ENCODE measurements around the gene ZNF783. TPM values are rescaled to one million over a fixed set of nuclear protein-coding genes. Genes with fewer than 3 reads are reported as not detected.
"Not testable (repeated sequence)": the region's sequence is repeated elsewhere in the genome, so short reads cannot be mapped to it uniquely, and the experiment has no call there.

Gene ZNF783
- total and polyA plus RNA-seq, 9 of the 15 experiments (the other 6 are each of a cell fraction or from before 2014, with no cell fraction given), result 0.66 to 11.2 (median 5.4) TPM

DNA sequence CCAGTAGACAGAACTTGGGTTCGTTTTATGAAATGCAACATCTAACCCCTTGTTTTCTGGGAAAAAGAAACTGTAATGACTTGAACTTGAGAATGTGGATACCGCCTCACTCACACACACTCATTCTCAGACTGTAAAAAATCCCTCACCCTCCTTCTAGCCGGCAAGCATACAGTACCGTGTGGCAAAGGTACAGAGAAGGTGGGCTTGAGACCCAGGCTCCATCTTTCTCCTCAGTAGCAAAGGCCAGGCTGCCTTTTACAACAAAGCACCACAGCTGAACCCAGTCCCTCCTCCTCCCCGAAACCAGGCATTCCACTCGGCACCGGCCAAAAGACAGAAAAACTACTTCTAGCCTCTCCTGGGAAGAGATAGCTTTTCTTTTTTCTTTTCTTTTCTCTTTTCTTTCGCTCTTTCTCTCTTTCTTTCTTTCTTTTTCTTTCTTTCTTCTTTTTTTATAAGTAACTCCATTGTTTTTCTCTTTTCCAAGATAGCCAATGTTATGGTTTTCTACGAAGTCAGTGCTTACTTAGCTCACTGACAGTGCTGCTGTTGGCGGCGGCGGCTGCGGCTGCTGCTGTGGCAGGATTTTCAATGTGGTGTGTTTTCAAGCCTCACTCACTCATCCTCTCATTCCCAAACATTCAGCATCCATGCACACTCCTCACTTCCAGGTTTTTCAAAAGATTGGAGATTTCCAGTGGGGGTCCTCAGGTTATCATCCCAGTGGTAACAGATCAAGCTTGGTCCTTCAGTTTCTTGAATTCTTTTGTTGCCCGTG is 59.3 kb downstream of the ZNF783 start:
- H3K4me2 ChIP-seq (ENCODE audit: insufficient read depth, low read length), result peak overlapping the region; percentile 86
- FAIRE-seq, result not testable (repeated sequence)
- TF ChIP-seq GTF2A2 (tag; IDR thresholded peaks at IDR 0.05) (peak; percentile 28; the same call in 1 of the 2 replicates), MIER1 (IDR thresholded peaks at IDR 0.05; ENCODE audit: low read depth) (peak; percentile 54; the same call in 1 of the 2 replicates), CXXC5 (CRISPR knock-in tag; IDR thresholded peaks at IDR 0.05) (peak; percentile 9; the same call in 1 of the 2 replicates)
- TF ChIP-seq, protein P1, sequence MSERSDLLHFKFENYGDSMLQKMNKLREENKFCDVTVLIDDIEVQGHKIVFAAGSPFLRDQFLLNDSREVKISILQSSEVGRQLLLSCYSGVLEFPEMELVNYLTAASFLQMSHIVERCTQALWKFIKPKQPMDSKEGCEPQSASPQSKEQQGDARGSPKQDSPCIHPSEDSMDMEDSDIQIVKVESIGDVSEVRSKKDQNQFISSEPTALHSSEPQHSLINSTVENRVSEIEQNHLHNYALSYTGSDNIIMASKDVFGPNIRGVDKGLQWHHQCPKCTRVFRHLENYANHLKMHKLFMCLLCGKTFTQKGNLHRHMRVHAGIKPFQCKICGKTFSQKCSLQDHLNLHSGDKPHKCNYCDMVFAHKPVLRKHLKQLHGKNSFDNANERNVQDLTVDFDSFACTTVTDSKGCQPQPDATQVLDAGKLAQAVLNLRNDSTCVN (CRISPR knock-in tag; IDR thresholded peaks at IDR 0.05), result 0 out of 2 replicates have a peak, but pooled peaks have one; percentile 39
- TF ChIP-seq, protein P2, sequence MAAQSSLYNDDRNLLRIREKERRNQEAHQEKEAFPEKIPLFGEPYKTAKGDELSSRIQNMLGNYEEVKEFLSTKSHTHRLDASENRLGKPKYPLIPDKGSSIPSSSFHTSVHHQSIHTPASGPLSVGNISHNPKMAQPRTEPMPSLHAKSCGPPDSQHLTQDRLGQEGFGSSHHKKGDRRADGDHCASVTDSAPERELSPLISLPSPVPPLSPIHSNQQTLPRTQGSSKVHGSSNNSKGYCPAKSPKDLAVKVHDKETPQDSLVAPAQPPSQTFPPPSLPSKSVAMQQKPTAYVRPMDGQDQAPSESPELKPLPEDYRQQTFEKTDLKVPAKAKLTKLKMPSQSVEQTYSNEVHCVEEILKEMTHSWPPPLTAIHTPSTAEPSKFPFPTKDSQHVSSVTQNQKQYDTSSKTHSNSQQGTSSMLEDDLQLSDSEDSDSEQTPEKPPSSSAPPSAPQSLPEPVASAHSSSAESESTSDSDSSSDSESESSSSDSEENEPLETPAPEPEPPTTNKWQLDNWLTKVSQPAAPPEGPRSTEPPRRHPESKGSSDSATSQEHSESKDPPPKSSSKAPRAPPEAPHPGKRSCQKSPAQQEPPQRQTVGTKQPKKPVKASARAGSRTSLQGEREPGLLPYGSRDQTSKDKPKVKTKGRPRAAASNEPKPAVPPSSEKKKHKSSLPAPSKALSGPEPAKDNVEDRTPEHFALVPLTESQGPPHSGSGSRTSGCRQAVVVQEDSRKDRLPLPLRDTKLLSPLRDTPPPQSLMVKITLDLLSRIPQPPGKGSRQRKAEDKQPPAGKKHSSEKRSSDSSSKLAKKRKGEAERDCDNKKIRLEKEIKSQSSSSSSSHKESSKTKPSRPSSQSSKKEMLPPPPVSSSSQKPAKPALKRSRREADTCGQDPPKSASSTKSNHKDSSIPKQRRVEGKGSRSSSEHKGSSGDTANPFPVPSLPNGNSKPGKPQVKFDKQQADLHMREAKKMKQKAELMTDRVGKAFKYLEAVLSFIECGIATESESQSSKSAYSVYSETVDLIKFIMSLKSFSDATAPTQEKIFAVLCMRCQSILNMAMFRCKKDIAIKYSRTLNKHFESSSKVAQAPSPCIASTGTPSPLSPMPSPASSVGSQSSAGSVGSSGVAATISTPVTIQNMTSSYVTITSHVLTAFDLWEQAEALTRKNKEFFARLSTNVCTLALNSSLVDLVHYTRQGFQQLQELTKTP (IDR thresholded peaks at IDR 0.05; ENCODE audit: low read depth in 1 of 2, partially characterized antibody in 2 of 2), result peak in 1 of 2 experiments; percentile 28
- TF ChIP-seq, protein P3, sequence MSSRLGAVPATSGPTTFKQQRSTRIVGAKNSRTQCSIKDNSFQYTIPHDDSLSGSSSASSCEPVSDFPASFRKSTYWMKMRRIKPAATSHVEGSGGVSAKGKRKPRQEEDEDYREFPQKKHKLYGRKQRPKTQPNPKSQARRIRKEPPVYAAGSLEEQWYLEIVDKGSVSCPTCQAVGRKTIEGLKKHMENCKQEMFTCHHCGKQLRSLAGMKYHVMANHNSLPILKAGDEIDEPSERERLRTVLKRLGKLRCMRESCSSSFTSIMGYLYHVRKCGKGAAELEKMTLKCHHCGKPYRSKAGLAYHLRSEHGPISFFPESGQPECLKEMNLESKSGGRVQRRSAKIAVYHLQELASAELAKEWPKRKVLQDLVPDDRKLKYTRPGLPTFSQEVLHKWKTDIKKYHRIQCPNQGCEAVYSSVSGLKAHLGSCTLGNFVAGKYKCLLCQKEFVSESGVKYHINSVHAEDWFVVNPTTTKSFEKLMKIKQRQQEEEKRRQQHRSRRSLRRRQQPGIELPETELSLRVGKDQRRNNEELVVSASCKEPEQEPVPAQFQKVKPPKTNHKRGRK (tag; IDR thresholded peaks at IDR 0.05), result peak; percentile 97

More for the DNA sequence above, 59.3 kb downstream of the ZNF783 start:
- H3K36me3 ChIP-seq (ENCODE audit: control insufficient read depth, insufficient read depth, low read length); H4K20me1 ChIP-seq (replicated peaks; ENCODE audit: control insufficient read depth, insufficient read depth, low read length); H3K9me1 ChIP-seq (ENCODE audit: control insufficient read depth, insufficient read depth, low read length); H3K79me2 ChIP-seq (ENCODE audit: control insufficient read depth, insufficient read depth, low read length); in situ Hi-C loops (cut with MboI); H3K9me3 ChIP-seq (replicated peaks; ENCODE audit: control insufficient read depth, insufficient read depth, low read depth, low read length); intact Hi-C loops (cut with micrococcal nuclease); H3K4me1 ChIP-seq (replicated peaks in 1 of 2; ENCODE audit: control insufficient read depth in 2 of 2, insufficient read depth in 2 of 2, low read length in 2 of 2): not testable (repeated sequence)
- H3K27ac ChIP-seq (ENCODE audit: extremely low read depth, low read depth, low read length), result peak overlapping the region; percentile 33
- ATAC-seq (peak; percentile 65), DNase-seq (ENCODE audit: extremely low read depth in 1 of 4, low spot score in 3 of 4) (peak in 2 of 4 experiments; percentile 7 to 46)
- peak overlapping the region; percentile 83 for H2AFZ ChIP-seq (ENCODE audit: low read depth, low read length)
- ChIA-PET CTCF (ENCODE audit: low intra/inter-chr PET ratio) (interaction anchor here (0.7 kb wide), 1 partner anchor 1294 kb away, joined by 3 read pairs; no protein-coding TSS in a partner anchor), POLR2A (interaction anchor here (0.8 to 1.4 kb wide), 5 partner anchors 9 to 44 kb away, joined by 3 to 4 read pairs (median 3); no protein-coding TSS in a partner anchor)
- BruUV-seq (replicated peaks), result TSS peak; percentile 77
- H3K9ac ChIP-seq (ENCODE audit: insufficient read depth in 1 of 2, low read depth in 2 of 2, low read length in 2 of 2), result peak overlapping the region; percentile 53 to 55; a peak in 3 of 4 replicates
- peaks cover 0 to 14% of the 10 kb centered on the region in 2 experiments; a peak in 1 of 5 replicates for H3K27me3 ChIP-seq (ENCODE audit: control insufficient read depth in 2 of 2, insufficient read depth in 2 of 2, low read length in 2 of 2)
- H3K4me3 ChIP-seq, result peak overlapping the region; percentile 30
- WGBS (ENCODE audit: insufficient coverage, low coverage, missing lambda C conversion rate), result 12% methylated on average over 14 of the region's 14 CpGs
